ENCODE measurements around the gene SBF2.

The SBF2 gene

GRCh38 chr11:10317151-10317755 is 23.2 kb upstream of the SBF2 start:
- no peak for DNase-seq (ENCODE audit: low read depth in 1 of 2, low spot score in 1 of 2)
- Histone ChIP-seq H3K27ac (replicated peaks) (no peak overlapping the region), H3K4me3 (replicated peaks; ENCODE audit: insufficient read depth, low read length) (no peak overlapping the region)

GRCh38 chr11:10315083-10315482 is 21.1 kb upstream of the SBF2 start:
- DNase-seq (ENCODE audit: low read depth in 1 of 2, low spot score in 1 of 2) = no peak
- Histone ChIP-seq H3K27me3 (ENCODE audit: insufficient read depth, poor library complexity, severe bottlenecking) (no peaks in the 10 kb centered on the region), H3K27ac (replicated peaks) (no peak overlapping the region), H3K4me3 (replicated peaks; ENCODE audit: insufficient read depth, low read length) (no peak overlapping the region)
- TF ChIP-seq CTCF (IDR thresholded peaks at IDR 0.05; ENCODE audit: insufficient read depth, low read length) (no peak), GABPA (IDR thresholded peaks at IDR 0.05; ENCODE audit: low read depth) (no peak), REST (IDR thresholded peaks at IDR 0.05; ENCODE audit: insufficient replicate concordance, low read depth) (no peak), SPI1 (IDR thresholded peaks at IDR 0.05; ENCODE audit: borderline replicate concordance, low read depth) (no peak), POLR2AphosphoS5 (IDR thresholded peaks at IDR 0.05; ENCODE audit: low read depth) (no peak)

More at GRCh38 chr11:10317151-10317755, 23.2 kb upstream of the SBF2 start:
- no peaks in the 10 kb centered on the region for H3K27me3 ChIP-seq (ENCODE audit: insufficient read depth, poor library complexity, severe bottlenecking)
- TF ChIP-seq SPI1 (IDR thresholded peaks at IDR 0.05; ENCODE audit: borderline replicate concordance, low read depth) = no peak
- TF ChIP-seq POLR2AphosphoS5 (IDR thresholded peaks at IDR 0.05; ENCODE audit: low read depth) = no peak
- no peak for TF ChIP-seq GABPA (IDR thresholded peaks at IDR 0.05; ENCODE audit: low read depth)
- no peak for TF ChIP-seq REST (IDR thresholded peaks at IDR 0.05; ENCODE audit: insufficient replicate concordance, low read depth)
- no peak for TF ChIP-seq CTCF (IDR thresholded peaks at IDR 0.05; ENCODE audit: insufficient read depth, low read length)

- TF ChIP-seq CTCF (IDR thresholded peaks at IDR 0.05; ENCODE audit: insufficient read depth, low read length) (no peak), POLR2AphosphoS5 (IDR thresholded peaks at IDR 0.05; ENCODE audit: low read depth) (no peak), REST (IDR thresholded peaks at IDR 0.05; ENCODE audit: insufficient replicate concordance, low read depth) (no peak), SPI1 (IDR thresholded peaks at IDR 0.05; ENCODE audit: borderline replicate concordance, low read depth) (no peak), GABPA (IDR thresholded peaks at IDR 0.05; ENCODE audit: low read depth) (no peak)
- Histone ChIP-seq H3K27me3 (ENCODE audit: insufficient read depth, poor library complexity, severe bottlenecking) (no peaks in the 10 kb centered on the region), H3K4me3 (replicated peaks; ENCODE audit: insufficient read depth, low read length) (no peak overlapping the region), H3K27ac (replicated peaks) (no peak overlapping the region)
- peak; percentile 26 to 51 for DNase-seq (ENCODE audit: low read depth in 1 of 2, low spot score in 1 of 2)
Observed at GRCh38 chr11:10314199-10315072, 20.4 kb upstream of the SBF2 start.
